Activated CD4-positive, alpha-beta T cell treated with anti-CD3 and anti-CD28 coated beads for 48 hours (primary cell): ENCODE measurements around the gene IL36G.

Source experiments
- DNase-seq: peaks from one replicate; pipeline ENCODE4 v3.0.0-alpha.2; 2020

IL36G gene

GRCh38 chr2:113025737-113026136, 47.9 kb downstream of the IL36G start:
- no peak for DNase-seq

DNA sequence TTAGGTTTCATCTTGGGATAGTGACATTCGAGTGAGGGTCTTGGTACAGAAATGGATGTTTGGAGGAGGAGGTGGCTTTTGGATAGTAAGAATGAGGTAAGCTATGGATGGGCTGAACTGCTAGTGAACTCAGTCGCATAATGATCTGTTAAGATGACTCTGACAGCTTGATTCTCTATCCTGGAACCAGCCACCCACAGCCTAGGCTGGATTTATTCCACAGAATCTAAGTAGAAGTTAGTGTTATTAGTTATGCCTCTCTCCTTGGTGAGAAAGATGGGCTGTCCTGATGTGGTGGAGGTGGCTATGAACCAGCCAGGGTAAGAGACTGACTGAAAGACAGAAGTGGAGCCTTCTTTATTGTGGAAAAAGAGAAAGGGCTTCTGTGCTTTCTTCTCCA, 49.9 kb downstream of the IL36G start:
- no peak for DNase-seq

DNA sequence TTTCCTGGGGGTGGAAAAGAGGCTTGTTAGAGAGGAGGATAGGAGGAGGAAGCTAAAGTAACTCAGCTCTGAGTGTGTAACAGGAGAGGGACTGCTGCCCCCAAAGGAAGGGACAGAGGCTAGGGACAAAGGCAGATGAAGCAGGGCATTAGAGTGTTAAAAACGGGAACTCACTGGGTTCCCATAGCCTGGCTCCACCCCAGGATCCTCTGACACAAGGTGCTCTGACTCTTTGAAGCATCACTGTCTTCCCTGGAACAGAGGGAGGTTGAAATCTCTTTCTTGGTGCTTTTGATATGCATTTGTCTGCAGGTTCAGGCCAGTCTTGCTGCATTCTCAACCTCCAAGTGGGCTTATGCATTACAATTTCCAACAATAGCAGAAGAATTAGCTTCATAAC, 50.3 kb downstream of the IL36G start:
- no peak for DNase-seq

DNA sequence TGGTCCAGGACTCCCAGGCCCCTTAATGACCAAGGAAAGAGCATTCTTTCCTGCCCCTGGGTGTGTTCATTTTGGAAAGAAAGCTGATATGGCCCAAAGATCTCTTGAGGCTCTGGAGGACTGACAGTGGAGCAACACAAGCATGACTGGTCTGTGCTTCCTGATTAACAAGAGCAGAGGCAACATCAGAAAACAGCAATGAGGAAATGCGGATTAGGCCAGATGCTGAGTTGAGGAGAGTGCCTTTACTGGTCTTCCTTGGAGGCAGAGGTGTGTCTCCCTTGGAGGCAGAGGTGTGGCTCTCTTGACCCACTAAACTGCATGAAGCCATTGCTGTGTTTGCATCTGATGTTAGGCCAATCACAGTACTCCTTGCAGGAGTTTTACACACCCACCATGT, 54.9 kb downstream of the IL36G start:
- no peak for DNase-seq

GRCh38 chr2:113034016-113034415, 56.2 kb downstream of the IL36G start:
- DNase-seq, result no peak
